WI38 (cell line): Measurements from ENCODE around the gene DTX4.

Source experiments
- H3K4me3 ChIP-seq: 2 replicates; pipeline ENCODE4 v1.5.1; 2011; ENCODE audit warnings: low read depth, mild to moderate bottlenecking, control low read depth, low read length
- CTCF ChIP-seq: IDR thresholded peaks from 2 replicates; pipeline ENCODE4 v1.5.1; 2012; ENCODE audit warnings: low read depth, mild to moderate bottlenecking, control low read depth, low read length

Gene DTX4

GRCh38 chr11:59180907-59181306 lies 9.0 kb downstream of the DTX4 start:
- H3K4me3 ChIP-seq, result no peak overlapping the region
- TF ChIP-seq CTCF, result no peak

- TF ChIP-seq CTCF, result no peak
- no peak overlapping the region for H3K4me3 ChIP-seq
Measured at GRCh38 chr11:59181746-59182456, 10.0 kb downstream of the DTX4 start.

- H3K4me3 ChIP-seq, result no peak overlapping the region
- TF ChIP-seq CTCF, result no peak
Measured at GRCh38 chr11:59182457-59183151, 10.7 kb downstream of the DTX4 start.

GRCh38 chr11:59183771-59184170 lies 11.8 kb downstream of the DTX4 start:
- H3K4me3 ChIP-seq, result no peak overlapping the region
- no peak for TF ChIP-seq CTCF

GRCh38 chr11:59184691-59185339 lies 12.9 kb downstream of the DTX4 start:
- H3K4me3 ChIP-seq, result no peak overlapping the region
- TF ChIP-seq CTCF, result no peak

- no peak overlapping the region for H3K4me3 ChIP-seq
- TF ChIP-seq CTCF, result no peak
Measured at GRCh38 chr11:59185386-59185945, 13.5 kb downstream of the DTX4 start.

- H3K4me3 ChIP-seq, result no peak overlapping the region
- TF ChIP-seq CTCF, result peak; percentile 74
Measured at GRCh38 chr11:59186130-59186594, 14.2 kb downstream of the DTX4 start.
